ENCODE measurements around the gene CLDN20.
"Not testable (repeated sequence)": the region's sequence is repeated elsewhere in the genome, so short reads cannot be mapped to it uniquely, and the experiment has no call there.

CLDN20 gene, protein sequence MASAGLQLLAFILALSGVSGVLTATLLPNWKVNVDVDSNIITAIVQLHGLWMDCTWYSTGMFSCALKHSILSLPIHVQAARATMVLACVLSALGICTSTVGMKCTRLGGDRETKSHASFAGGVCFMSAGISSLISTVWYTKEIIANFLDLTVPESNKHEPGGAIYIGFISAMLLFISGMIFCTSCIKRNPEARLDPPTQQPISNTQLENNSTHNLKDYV

DNA sequence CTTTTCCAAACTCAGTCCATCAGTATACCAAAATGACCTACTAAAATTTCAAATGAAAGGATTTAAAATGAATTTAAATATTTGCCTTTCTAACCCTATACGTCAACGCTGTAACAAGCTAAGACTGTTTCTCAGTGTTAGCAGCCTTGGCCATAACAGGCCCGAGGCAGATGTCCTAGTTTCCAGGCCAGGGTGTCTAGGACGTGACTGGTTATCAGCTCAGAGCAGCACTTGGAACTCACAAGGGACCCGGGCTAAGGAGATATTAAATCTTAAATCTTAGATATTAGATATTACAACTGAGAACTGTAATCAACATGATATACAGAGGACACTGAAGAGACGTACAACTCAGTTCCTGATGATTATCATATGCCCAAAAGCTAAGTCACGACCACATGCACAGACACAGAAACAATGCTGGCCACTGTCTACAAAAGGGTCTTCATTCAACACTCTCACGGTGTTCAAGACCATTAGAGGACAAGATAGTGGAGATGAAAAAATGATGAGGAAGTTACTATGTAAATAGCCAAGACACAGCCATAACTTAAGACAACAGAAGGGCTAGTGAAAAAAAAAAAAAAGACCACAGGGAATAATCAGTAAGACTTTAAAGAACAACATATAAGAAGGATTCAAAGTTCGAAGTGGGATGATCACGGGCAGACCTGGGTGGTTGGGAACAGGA is at the start of gene CLDN20:
TSS of gene CLDN20 (plus strand) at position 641 of the 691 bp plus-strand sequence. CDS start 11,707 bp downstream, outside the sequence.
- no peak for DNase-seq

DNA sequence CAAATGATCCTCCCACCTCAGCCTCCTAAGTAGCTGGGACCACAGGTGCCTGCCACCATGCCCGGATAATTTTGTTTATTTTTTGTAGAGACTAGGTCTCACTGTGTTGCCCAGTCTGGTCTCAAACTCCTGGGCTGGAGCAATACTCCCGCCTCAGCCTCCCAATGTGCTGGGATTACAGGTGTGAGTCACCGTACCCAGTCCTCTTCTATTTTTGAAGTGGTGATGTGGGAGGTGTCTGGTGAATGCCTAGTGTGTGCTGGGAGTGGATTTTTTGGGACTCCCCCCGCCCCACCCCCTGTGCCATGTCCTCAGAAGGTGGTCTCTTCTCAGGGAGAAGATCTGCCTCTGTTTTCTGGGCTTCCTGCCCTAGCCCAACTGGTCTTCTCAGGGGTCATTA is 47.9 kb upstream of the CLDN20 start:
- no peak for DNase-seq

DNA sequence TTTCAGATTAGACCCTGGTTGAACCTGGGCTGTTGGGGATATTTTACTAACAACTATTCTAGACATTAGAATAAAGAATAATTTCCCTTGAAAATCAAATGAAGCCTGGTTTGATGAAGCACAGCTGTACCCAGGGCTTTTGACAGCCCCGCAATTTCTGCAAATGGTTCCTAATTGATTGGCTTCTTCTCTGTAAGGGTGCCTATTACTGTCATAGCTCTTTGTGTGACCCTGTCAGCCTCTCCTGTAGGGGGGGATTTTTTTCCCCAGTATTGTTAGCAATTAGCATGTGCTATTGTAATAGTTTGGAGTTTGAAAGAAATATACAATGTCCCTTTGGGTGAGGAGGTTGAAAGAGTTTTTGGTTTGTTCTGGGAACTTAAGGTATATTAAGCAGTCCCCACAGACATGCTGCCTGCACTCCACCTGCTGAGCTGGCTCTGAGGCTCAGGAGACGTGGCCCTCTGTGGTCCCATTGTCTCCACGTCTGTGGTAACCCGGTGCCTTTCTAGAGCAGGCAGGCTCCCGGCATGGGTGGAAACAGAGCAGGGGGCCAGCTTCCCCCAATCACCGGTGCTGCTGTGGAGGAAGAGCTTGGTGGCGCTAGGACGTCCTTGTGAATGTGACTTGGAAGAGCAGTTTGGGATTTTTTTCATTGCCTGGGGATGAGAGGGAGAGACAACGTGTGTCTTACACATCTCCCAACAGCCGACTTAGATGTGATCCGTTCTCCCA is 47.3 kb upstream of the CLDN20 start:
- no peak for DNase-seq

DNA sequence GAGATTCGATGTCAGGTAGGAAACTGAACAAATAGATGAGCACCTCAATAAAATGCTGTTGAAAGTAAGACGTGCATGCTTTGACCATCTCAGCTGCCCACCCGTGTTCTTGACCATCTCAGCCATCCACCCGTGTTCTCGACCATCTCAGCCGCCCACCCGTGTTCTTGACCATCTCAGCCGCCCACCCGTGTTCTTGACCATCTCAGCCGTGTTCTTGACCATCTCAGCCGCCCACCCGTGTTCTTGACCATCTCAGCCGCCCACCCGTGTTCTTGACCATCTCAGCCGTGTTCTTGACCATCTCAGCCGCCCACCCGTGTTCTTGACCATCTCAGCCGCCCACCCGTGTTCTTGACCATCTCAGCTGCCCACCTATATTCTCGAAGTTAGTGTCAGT is 45.1 kb upstream of the CLDN20 start:
- DNase-seq: not testable (repeated sequence)

DNA sequence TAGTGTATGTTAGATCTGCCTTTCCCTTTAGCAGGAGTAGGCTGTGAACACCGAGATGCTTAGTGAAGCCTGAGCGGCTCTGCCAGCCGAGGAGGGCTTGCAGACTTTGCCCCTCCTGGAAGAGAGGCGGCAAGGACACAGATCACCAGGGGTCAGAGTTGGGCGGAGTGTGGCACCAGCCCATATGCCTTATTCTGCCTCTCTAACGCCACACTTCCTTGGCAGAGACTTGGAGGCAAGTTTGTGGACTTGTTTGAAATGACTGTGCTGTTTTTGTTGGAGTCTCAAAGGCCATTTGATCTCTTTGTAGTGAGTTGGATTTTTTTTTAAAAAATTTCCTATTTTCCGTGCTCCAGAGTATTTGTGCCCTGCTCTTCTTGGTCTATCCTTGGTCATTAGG is 44.5 kb upstream of the CLDN20 start:
- DNase-seq: no peak

DNA sequence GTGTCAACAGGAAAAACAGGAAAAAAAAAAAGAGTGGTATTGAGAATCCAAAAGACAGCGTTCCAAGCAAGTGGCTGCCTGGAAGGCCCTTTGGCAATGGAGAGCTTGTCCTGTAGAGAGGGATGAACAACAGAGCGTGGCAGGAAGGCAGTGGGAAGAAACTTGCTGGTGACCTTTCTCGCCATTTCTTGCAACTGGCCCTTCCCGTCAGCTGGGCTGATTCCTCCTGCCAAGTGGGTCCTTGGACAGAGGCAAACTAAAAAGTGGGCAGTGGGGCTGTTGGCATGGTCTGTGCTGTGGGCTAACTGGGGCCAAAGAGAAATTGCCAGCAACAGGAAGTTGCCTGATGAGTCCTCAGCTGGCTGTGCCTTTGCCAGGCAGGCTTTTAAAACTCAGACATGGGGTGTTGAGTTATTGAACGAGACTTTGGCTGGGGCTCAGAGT is 43.9 kb upstream of the CLDN20 start:
- no peak for DNase-seq

DNA sequence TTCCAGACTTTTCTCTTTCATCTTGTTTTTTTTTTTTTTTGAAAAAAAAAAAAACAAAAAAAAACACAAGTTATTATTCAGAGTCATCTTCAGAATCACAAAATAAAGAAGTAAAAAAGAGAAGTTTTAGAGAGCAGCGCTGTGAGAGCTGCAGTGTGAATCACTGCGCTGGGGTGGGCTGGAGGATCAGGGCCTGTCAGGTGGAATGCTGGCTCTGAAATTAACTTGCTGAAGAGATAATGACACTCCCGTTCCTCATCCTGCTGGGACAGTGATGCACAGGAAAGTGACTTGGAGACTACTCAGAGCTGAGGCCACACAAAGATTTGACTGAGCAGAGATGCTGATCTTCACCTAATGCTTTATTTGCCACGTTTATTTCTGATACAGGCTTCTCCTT is 42.7 kb upstream of the CLDN20 start:
- DNase-seq: no peak

DNA sequence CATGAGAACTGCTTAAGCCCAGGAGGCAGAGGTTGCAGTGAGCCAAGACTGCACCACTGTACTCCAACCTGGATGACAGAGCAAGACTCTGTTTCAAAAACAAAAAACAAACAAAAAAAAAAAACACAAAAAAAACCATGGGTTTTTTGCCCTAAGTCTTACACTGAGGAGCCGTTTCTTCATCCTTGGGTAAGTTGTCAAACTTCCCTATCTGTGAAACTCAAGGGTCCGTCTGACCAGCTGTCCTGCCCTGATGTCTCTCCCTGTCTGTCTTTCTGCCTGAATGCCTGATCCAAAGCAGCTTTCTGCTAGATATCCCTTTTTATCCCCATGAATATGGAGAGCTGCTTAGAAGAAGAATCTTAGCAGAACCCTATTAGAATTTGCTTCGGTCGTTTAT is 41.3 kb upstream of the CLDN20 start:
- no peak for DNase-seq

DNA sequence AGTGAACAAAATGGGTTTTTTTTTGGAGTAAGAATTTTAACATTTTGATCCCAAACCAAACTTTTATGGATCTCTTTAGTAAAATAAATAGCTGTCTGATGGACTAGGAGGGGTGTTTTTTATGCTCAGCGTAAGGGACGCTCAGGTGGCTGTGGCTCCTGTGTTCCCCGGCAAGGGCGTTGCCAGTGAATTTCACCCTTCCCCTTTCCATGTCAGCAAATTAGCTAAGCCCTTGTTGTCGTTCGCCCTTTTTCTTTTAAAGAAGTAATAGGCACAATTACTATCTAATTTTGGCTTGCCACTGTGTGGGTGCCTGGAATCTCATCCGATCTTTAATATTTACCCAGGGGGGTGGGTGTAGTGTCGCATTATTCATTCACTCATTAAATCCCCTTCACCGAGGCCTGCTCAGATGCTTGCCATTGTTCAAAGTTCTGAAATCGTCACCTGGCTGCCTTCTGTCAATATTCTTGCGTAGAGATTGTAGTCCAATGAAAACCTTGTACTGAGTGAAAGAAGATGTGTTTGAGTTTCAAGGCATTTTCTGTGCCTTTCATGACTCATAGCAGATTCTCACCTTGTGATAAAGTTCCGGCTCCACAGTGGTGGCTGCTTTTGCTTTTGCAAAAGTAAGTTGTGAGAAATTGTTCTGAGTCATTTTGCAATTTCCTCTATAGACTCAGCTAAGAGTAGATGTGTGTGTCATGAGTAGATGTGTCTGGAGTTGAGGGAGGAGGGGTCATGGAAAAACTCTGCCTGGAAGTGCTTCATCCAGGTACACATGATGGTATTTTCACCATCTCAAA is 40.0 kb upstream of the CLDN20 start:
- peak; percentile 22 for DNase-seq

DNA sequence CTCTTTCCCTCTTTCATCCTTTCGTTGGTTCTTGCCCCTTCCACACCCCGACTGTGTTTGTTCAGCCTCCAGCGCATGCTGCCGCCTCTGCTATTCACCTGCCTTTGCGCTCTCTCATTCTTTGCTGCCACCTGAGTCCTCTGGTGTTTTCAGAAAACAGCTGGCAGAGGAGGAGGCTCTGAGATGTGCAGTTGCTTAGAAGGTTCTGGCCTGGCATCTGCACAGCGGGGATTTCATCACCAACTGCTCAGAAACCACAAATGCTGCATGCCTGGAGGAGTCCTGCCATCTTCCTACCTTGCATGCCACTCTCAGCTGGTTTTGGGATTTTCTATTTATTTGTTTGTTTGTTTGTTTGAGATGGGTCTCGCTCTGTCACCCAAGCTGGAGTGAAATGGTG is 39.2 kb upstream of the CLDN20 start:
- DNase-seq: no peak

DNA sequence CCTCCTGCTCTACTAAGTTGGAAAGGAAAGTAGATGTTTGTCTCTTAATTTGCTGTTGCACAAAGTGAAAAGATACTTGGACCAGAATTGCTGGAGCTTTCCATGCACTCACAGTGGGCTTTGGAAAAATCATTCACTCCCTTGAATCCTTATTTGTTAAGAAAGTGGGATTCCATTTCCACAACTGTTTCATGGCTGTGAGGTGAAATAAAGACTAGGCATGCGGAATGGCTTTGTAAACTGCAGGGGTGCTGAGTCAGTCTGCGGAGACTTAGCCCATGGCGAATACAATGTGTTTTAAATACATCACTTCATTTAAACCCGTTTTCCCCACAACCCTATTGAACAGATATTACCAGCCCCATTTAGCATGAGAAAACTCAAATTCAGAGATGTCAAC is 36.8 kb upstream of the CLDN20 start:
- no peak for DNase-seq

DNA sequence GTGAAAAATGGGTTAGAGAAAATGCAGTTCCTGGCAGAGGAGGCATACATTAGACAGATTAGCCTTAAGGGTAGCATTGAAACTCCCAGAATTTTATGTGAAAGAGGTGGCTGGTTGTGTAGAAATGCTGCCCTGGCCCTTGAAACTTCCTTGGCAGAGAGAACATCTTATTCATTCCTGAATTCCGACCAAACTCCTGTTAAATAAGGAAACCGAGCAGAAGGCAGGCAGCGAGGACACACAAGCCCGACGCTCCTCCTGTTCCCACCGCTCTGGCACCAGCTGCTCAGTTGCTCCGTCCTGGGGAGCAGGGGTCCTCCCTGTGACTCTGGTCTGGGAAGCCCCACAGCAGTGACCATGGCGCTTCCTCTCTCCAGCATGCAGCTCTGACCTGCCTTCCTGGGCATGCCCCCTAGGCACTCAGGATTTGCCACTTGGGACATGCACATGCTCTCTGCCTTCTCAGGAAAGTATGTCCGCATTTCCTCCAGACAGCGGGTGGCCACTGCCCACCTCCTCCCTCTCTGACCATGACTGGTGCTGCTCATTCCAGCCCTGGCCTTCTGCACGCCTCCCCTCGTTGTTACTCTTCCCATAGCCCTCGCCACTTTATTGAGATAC is 35.2 kb upstream of the CLDN20 start:
- no peak for DNase-seq

DNA sequence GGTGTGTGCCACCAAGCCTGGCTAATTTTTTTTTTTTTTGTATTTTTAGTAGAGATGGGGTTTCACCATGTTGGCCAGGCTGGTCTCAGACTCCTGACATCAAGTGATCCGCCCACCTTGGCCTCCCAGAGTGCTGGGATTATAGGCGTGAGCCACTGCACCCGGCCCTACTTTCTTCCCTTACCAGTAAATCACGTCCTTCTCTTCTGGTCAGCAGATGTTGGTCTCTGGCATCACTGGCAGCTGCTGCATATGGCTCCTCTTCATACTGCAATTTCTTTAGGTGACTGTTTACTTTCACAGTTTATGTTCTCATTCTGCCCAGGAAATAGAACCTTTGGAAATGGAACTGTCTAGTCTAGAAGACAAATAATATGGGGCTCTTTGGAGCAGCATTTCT is 32.8 kb upstream of the CLDN20 start:
- not testable (repeated sequence) for DNase-seq

DNA sequence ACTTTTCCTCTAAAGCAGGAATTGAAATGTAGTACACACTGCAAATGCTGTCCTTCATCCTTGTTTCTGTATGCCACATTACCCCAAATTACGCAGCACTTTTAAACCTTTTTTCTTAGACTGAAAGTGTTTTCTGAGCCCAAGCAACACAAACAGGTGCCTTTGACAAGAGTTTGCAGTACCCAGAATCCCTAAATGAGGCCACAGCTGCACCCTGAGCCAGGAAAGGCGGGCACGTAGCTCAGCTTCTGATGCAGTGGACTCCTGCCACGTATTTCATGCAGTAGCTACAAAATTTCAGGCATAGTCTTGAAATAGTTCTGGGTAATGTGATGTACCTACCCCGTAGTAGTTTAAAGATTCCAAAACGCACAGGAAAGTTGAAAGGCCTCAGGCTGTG is 31.0 kb upstream of the CLDN20 start:
- no peak for DNase-seq

DNA sequence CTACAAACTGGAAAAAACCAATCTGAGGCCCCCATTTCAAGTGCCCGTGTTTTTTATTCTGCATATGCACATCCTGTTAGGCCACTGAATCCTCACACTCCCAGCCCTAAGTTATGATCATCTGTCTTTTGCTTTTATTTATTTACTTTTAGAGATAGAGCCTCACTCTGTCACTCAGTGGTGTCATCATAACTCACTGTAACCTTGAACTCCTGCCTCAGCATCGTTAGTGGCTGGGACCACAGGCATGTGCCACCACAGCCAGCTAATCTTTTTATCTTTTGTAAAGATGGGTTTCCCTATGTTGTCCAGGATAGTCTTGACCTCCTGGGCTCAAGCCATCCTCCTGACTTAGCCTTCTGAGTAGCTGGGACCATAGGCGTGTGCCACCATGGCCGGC is 29.6 kb upstream of the CLDN20 start:
- DNase-seq: no peak

DNA sequence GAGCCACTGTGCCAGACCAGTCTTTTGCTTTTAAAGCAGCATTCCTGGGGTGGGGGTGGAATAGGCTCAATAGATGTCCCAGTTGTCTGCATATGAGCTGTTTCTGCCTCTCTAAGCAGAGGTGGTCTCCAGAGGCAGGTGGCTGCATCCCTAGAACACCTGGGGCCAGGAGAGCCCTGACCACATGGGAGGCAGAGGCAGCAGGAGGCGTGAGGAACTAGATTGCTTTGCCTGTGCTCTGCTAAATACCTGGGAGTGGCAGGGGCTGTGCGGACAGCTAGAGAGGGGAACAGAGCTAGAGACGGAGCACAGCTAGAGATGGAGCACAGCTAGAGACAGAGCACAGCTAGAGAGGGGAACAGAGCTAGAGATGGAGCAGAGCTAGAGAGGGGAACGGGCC is 29.1 kb upstream of the CLDN20 start:
- no peak for DNase-seq

DNA sequence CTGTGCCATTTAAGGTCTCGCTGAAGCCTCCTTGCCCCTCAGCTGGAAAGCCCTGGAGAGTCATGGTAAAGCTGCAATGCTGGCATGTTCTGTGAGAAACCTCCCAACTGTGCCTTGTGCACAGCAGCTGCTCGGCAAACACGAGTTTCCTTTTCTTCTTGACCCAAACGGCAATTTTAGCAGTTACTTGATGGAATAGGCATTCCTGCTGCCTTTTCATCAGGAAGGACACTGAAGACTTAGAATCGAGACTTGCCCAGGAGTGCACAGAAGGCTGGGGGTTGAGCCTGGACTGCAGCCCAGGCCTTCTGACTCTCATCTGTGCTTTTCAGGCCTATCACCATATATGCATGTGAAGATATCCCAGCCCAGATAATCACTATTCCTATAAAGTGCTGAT is 28.7 kb upstream of the CLDN20 start:
- no peak for DNase-seq

DNA sequence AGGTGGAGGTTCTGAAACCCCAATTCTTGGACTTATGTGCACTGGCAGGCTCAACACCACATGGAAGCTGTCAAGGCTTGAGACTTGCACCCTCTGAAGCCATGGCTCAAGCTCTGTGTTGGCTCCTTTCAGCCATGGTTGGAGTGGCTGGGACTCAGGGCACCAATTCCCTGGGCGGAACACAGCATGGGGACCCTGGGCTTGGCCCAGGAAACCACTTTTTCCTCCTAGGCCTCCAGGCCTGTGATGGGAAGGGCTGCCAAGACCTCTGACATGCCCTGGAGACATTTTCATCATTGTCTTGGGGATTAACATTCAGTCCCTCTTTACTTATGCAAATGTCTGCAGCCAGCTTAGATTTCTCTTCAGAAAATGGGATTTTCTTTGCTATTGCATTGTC is 26.2 kb upstream of the CLDN20 start:
- no peak for DNase-seq

DNA sequence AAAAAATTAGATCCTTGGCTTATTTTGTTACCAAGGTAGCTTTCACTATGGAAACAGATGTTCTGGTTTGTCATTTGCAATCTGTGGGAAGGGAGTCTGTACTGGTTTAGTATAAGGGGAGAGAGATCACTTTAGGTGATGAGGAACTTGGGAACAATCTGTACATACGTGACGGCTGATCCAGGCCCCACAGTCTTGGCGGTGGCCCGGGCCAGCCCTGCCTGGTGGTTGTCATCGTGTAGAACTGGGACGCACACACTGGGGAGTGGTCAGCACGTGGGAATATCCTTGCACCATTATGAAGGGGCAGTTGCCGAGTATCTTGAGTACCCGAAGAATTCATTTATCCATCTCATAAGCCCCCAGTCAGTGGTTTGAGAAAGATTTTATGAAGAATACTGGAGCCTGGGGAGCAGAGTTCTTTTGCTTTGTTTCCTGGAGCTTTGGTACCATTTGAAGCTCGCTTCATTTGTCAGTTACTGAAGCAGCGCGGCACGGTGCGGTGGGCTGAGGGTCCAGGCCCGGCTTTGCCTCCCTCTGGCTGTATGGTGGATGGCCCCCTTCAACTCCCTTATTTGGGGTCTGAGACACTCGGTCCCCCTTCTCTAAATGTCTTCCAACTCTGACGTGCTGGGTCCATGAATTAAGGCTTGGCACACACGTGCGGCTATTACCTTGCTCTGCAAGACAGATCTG is 22.8 kb upstream of the CLDN20 start:
- DNase-seq: no peak

DNA sequence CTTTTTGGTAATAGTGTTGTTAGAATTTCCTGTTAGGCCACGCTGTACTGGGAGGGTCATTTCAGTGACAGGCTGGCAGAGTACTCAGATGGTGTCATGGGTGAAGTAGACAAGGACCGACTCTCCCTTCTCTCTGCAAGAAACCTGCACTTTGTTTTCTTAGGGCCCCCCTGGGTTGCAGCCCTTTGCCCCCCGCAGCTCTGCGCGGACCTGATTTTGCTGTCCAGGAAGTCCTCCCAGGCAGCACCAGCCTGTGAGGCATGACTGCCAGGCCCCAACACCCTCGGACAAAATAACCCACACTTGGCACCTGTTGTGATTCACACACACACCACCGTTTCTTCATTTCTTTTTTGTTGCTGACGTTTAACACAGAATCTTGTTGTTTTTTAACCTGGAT is 21.8 kb upstream of the CLDN20 start:
- no peak for DNase-seq

DNA sequence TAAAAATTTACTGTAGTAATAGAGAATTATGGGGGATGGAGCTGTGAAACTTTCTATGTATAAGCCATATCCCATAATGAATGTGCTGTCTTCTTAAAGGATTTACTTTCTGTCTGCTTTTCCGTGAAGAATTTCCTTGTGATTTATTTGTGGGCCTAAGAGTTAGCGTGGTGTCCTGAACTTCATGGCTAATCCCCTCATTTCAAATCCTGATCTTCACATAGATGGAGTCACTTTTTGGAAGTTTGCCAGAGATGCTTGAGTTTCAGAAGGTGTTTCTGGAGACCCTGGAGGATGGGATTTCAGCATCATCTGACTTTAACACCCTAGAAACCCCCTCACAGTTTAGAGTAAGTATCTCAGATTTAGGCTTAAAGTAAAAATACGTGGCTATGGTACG is 19.4 kb upstream of the CLDN20 start:
- no peak for DNase-seq

DNA sequence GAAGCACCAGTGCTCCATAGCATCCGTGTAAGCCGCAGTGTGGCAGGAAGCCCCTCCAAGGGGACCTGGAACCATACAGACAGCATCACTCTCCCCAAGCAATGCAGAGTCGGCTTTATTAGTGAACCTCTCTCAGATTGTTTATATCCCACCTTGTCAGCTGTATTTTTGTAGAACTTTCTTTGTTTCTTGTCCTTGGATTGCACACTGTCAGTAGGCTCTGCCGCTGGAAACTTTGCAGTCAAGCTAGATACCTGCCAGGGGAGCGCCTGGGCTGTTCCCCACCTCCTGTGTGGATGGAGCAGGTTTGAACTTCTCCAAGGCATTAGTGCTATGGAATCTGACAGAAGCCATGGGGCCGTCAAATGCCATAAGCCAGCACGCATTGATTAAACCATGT is 18.6 kb upstream of the CLDN20 start:
- no peak for DNase-seq
